DOHH2 (cell line): ENCODE data around the gene PODXL2.

Experiments
- H3F3A ChIP-seq: fragments of 200-600 bp; sonication (generic), shearing (Covaris generic); 2 replicates; pipeline ENCODE4 v1.6.0; 2016; ENCODE audit warnings: antibody characterized with exemption, mild to moderate bottlenecking; ENCODE audit not compliant: control insufficient read depth, insufficient read depth
- H3K27ac ChIP-seq: fragments of 200-600 bp; sonication (generic); 2 replicates; pipeline ENCODE4 v1.5.1; 2014; ENCODE audit warnings: low read depth, mild to moderate bottlenecking, low read length, moderate library complexity
- H3K27me3 ChIP-seq: fragments of 200-600 bp; sonication (generic); 2 replicates; pipeline ENCODE4 v1.6.1; 2014; ENCODE audit warnings: mild to moderate bottlenecking, low read length, mixed read lengths; ENCODE audit not compliant: control insufficient read depth
- H3K36me3 ChIP-seq: fragments of 200-600 bp; sonication (generic); 2 replicates; pipeline ENCODE4 v1.6.1; 2014; ENCODE audit warnings: mild to moderate bottlenecking, low read length, moderate library complexity, mixed read lengths; ENCODE audit not compliant: control insufficient read depth
- H3K4me1 ChIP-seq: fragments of 200-600 bp; sonication (generic); 2 replicates; pipeline ENCODE4 v1.6.1; 2014; ENCODE audit warnings: mild to moderate bottlenecking, low read length, mixed read lengths; ENCODE audit not compliant: control insufficient read depth
- H3K4me2 ChIP-seq: fragments of 200-600 bp; sonication (generic); 2 replicates; pipeline ENCODE4 v1.6.0; 2014; ENCODE audit warnings: mild to moderate bottlenecking, low read length, moderate library complexity
- H3K4me3 ChIP-seq: fragments of 200-600 bp; sonication (generic); 2 replicates; pipeline ENCODE4 v1.5.1; 2014; ENCODE audit warnings: mild to moderate bottlenecking, low read length, mixed read lengths
- H3K79me2 ChIP-seq: fragments of 200-600 bp; sonication (generic); 2 replicates; pipeline ENCODE4 v1.6.1; 2014; ENCODE audit warnings: mild to moderate bottlenecking, low read length, mixed read lengths; ENCODE audit not compliant: control insufficient read depth
- H3K9me2 ChIP-seq: fragments of 200-600 bp; sonication (generic); replicated peaks from 2 replicates; pipeline ENCODE4 v1.6.1; 2014; ENCODE audit warnings: mild to moderate bottlenecking, low read length, mixed read lengths; ENCODE audit not compliant: control insufficient read depth
- H3K9me3 ChIP-seq: fragments of 200-600 bp; sonication (generic); 2 replicates; pipeline ENCODE4 v1.6.1; 2014; ENCODE audit warnings: antibody characterized with exemption, low read length, mixed read lengths; ENCODE audit not compliant: control insufficient read depth, insufficient read depth
- H4K20me1 ChIP-seq: fragments of 200-600 bp; sonication (generic); 2 replicates; pipeline ENCODE4 v1.6.0; 2014; ENCODE audit warnings: low read depth, mild to moderate bottlenecking, antibody characterized with exemption, low read length, moderate library complexity; ENCODE audit not compliant: control insufficient read depth, insufficient read depth
- EZH2phosphoT487 ChIP-seq: fragments of 200-600 bp; sonication (generic); IDR thresholded peaks from 2 replicates; pipeline ENCODE4 v1.6.1; 2017; ENCODE audit warnings: borderline replicate concordance, mild to moderate bottlenecking, antibody characterized with exemption, low read length, moderate library complexity, mixed read lengths
- TF ChIP-seq, protein P1 (sequence below): fragments of 200-600 bp; sonication (generic); IDR thresholded peaks from one replicate; pipeline ENCODE4 v1.5.1; 2014; ENCODE audit warnings: antibody characterized with exemption, mild to moderate bottlenecking, low read depth, low read length; ENCODE audit not compliant: poor library complexity, severe bottlenecking

Gene PODXL2

DNA sequence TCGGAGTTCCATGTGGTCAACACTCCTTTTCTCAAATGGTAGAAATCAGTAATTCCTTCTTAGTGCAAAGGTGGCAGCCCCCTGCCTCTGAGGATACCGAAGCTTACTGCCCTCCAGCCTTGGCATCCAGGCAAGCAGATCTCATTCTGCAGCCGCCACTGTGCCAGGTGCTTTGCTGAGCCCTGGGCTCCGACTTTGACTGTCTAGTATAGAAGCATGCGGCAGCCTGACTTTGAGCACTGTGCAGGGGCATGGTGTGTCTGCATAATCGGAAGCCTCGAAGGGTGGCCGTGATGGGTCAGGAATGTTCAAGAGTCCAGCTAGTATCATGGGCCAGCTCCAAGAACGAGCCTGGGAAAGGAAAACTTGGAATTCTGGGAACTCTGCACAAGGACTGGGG is 83.5 kb downstream of the PODXL2 start:
- Histone ChIP-seq H3K4me2 (no peak overlapping the region), H3K27ac (no peak overlapping the region), H3K9me2 (no peaks in the 10 kb centered on the region), H3K4me1 (no peaks in the 10 kb centered on the region), H4K20me1 (no peaks in the 10 kb centered on the region), H3K4me3 (no peak overlapping the region), H3K9me3 (no peaks in the 10 kb centered on the region), H3K79me2 (no peaks in the 10 kb centered on the region), H3F3A (no peaks in the 10 kb centered on the region), H3K36me3 (no peaks in the 10 kb centered on the region), H3K27me3 (no peaks in the 10 kb centered on the region; the same call in 1 of the 2 replicates)
- no peak for TF ChIP-seq EZH2phosphoT487
- TF ChIP-seq, protein P1, sequence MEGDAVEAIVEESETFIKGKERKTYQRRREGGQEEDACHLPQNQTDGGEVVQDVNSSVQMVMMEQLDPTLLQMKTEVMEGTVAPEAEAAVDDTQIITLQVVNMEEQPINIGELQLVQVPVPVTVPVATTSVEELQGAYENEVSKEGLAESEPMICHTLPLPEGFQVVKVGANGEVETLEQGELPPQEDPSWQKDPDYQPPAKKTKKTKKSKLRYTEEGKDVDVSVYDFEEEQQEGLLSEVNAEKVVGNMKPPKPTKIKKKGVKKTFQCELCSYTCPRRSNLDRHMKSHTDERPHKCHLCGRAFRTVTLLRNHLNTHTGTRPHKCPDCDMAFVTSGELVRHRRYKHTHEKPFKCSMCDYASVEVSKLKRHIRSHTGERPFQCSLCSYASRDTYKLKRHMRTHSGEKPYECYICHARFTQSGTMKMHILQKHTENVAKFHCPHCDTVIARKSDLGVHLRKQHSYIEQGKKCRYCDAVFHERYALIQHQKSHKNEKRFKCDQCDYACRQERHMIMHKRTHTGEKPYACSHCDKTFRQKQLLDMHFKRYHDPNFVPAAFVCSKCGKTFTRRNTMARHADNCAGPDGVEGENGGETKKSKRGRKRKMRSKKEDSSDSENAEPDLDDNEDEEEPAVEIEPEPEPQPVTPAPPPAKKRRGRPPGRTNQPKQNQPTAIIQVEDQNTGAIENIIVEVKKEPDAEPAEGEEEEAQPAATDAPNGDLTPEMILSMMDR: no peak

DNA sequence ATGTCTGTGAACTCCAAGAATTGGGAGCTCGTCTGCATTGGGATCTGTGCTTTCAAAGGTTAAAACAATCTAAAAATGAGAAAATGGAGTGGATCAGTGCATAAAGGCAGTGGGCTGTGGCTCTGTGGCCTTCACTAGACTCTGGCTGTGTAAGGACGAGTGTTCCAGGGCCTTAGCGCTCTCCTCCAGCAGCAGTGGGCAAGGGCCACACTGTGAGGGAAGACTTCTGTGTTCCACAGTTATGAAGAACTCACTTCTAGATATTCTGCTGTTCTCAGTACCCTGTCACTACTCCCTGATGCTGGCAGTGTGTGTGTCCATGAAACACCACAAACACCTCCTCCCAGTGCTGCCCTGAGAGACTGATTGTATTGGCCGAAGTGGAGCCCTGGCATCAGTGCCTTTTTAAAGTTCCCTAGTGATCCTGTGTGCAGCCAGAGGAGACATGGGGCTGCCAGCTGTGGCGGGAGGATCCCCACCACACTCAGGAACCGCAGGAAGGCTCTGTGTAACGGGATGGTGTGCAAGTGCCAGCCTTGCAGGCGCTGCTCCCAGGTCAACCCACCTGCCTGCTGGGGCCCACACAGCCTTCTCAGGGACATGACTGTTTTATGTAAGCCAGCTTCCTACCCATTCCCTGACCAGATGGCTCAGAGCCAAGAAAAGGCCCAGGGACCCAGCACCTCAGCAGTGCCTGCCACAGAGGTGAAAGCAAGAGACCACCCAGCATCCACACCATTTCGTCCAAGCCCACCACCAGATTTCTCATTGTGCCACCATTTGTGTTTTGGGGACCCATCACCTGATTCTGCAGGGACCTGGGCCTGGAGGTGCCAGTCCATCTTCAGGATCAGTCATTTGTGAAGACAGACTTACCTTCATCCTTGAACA is 84.1 kb downstream of the PODXL2 start:
- H3K9me2 ChIP-seq: no peaks in the 10 kb centered on the region
- no peaks in the 10 kb centered on the region for H3K36me3 ChIP-seq
- no peaks in the 10 kb centered on the region for H3K9me3 ChIP-seq
- TF ChIP-seq EZH2phosphoT487: no peak
- TF ChIP-seq, protein P1: no peak
- H4K20me1 ChIP-seq: no peaks in the 10 kb centered on the region
- no peaks in the 10 kb centered on the region; the same call in 1 of the 2 replicates for H3K27me3 ChIP-seq
- no peak overlapping the region for H3K4me2 ChIP-seq
- H3K27ac ChIP-seq: no peak overlapping the region
- no peaks in the 10 kb centered on the region for H3K79me2 ChIP-seq
- H3K4me1 ChIP-seq: no peaks in the 10 kb centered on the region
- H3F3A ChIP-seq: no peaks in the 10 kb centered on the region
- no peak overlapping the region for H3K4me3 ChIP-seq

DNA sequence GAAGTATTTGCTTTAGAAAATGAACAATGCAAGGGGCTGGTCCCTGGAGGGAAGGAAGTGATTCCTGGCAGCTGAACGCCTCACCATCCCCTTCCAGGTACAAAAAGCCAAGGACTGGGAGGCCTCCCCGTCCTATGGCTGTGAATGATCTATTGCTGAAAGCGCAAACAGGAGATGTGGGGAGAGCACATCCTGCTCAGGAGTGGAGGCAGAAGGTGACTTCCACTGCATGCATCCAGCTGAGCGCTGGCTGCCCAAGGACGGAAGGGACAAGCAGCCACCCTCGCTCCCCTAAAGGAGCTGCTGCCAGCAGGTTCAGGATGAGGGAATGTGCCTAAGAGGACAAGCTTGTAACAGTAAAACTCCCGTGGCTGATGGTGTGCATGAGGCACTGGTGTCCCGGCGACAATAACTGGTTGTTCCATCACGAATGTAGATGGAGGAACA is 85.2 kb downstream of the PODXL2 start:
- H3K9me2 ChIP-seq: no peaks in the 10 kb centered on the region
- no peaks in the 10 kb centered on the region for H3K79me2 ChIP-seq
- no peak overlapping the region for H3K4me2 ChIP-seq
- no peaks in the 10 kb centered on the region for H3F3A ChIP-seq
- no peak overlapping the region for H3K4me3 ChIP-seq
- TF ChIP-seq, protein P1: no peak
- TF ChIP-seq EZH2phosphoT487: no peak
- no peaks in the 10 kb centered on the region for H4K20me1 ChIP-seq
- H3K27ac ChIP-seq: no peak overlapping the region
- H3K27me3 ChIP-seq: no peaks in the 10 kb centered on the region; the same call in 1 of the 2 replicates
- no peaks in the 10 kb centered on the region for H3K36me3 ChIP-seq
- H3K9me3 ChIP-seq: no peaks in the 10 kb centered on the region
- H3K4me1 ChIP-seq: no peaks in the 10 kb centered on the region
